Jurkat, Clone E6-1 (cell line): ENCODE results near the gene POU2F1.

Experiments used
- DNase-seq: peaks from one replicate; pipeline ENCODE4 v3.0.0-alpha.2; 2011; ENCODE audit warnings: low read depth, low spot score
- H3K4me3 ChIP-seq: 2 replicates; pipeline ENCODE4 v1.5.1; 2011; ENCODE audit warnings: mild to moderate bottlenecking, low read length, control low read depth, moderate library complexity

POU2F1 gene

DNA sequence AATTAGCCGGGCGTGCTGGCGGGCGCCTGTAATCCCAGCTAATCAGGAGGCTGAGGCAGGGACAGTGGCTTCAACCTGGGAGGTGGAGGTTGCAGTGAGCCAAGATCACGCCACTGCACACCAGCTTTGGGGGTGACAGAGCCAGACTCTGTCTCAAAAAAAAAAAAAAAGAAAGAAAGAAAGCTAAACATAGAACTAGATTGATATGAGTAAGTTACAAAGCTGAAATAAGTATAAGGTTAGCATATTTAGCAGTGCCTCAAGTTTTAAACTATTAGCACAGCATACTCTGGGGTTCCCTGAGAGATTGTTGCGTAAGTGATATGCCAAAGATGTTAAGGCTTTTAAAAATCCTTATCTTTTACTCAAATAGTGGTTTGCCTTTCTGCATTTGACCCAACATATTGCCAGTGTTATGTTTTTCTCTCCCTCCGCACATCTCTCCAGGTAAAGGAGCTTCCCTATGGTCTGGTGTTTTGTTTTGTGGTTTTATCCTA lies 171.6 kb downstream of the POU2F1 start:
- no peak overlapping the region for H3K4me3 ChIP-seq
- DNase-seq: no peak

DNA sequence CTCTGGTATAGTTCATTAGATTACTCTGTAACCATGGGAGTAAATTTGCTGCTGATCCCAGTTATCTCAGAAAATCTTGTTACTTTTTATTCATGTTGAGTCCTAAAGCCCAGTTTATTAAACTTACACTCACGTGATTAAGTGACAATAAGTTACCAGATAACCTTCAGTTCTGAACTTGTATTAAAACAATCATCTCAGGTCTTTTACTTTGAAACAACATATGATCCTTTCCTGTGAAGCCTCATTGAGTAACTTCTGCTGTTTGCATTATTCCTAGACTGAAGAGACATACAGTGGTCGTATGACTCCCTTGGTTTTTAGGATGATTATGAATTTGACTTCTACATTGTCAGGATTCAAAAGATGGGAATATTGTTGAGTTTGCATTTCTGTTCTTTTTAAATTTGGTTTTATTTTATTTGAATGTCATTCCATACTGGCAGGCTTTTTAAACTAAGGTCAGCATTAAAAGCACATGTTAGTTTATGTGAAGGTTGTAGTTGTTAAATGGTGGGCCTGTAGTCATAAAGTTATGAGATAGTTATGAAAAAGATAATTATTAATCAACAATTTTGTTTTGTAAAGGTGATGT lies 179.8 kb downstream of the POU2F1 start:
- DNase-seq: no peak
- H3K4me3 ChIP-seq: no peak overlapping the region

DNA sequence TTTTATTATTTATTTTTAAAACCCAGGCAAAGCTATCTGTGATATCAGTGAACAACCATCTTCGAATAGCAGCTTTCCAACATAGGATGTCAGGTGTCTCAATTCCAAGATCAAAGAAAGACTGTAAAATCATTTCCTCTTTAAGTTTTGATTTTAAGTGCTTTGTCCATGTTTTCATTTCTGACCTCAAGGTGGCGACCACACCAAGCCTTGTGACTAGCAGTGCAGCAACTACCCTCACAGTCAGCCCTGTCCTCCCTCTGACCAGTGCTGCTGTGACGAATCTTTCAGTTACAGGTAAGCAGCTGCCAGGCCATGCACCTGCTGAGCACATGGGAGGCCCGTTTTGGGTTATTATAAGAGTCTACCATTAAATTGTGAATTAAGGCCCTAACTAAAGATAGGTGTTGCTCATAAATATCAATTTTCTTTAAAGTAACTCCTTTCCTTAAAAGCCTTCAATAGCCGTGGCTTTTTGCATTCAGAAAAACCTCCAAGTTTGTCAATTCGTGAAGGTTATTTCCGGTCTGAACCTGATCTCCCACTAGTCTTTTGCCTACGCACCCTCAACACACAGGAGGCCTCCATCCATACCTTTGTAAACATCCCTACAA lies 180.7 kb downstream of the POU2F1 start:
- DNase-seq: peak; percentile 53
- H3K4me3 ChIP-seq: no peak overlapping the region

DNA sequence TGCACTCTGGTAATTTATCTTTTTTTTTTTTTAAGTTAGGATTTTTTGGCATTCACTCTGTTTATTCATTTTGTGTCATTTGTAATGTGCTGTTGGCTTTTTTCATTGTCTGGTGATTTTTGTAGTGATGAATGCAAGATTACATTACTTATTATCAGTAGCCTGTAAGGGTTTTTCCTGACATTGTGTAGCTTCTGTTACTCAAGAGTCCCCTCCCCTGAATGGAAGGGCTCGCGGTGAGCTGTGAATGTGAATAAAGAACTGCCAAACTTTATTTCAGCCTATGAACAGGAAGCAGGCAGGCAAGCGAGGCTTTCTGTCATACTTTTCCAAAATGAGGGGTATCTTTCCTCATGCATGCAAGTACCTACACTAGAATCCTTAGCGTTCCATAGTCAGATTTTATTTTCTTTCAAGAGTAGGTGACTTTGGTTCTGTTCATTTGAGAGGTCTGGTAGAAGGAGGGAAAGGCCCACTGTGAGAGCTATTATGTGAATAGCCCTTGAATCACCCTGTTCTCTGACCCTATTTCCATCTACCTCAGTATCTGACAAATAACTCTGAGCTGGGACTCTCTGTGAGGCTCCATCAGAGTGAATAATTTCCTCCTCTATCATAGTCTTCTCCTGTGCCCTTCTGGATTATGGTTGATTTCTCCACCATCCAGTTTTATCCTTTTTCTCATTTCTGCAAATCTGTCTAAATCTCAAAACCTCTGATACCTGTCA lies 183.6 kb downstream of the POU2F1 start:
- no peak for DNase-seq

DNA sequence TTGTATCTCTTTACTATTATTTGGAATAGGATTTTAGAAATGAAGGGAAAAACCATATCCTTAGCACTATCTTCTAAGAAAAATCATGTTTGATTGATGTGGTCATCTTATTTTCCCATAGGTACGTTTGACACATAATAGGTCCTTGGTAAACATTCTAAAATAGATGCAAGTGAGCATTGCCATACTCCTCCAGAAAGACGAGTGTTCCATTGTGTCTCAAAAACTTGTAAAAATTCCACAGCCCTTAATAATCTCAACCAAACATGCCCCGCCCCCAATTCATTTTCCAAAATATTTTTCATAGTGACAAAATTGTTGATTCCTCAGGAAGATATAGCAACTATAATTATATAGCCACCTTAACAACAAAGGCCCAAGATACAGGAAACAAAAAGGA lies 184.2 kb downstream of the POU2F1 start:
- H3K4me3 ChIP-seq: no peak overlapping the region
- DNase-seq: no peak

More for the DNA sequence above, 183.6 kb downstream of the POU2F1 start:
- no peak overlapping the region for H3K4me3 ChIP-seq

DNA sequence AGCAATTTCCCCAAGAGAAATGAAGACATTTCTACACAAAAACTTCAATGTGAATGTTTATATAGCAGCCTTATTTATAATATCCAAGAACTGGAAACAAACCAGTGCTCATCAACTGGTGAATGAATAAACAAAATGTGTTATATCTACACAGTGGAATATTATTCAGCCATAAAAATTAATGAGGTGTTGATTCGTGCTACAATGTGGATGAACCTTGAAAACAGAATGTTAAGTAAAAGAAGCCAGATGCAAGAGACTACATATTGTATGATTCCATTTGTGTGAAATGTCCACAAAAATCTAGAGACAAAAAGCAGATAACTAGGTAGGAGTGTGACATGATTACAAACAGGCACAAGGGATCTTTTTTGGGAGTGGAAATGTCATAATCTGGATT lies 187.7 kb downstream of the POU2F1 start:
- no peak overlapping the region for H3K4me3 ChIP-seq
- no peak for DNase-seq

DNA sequence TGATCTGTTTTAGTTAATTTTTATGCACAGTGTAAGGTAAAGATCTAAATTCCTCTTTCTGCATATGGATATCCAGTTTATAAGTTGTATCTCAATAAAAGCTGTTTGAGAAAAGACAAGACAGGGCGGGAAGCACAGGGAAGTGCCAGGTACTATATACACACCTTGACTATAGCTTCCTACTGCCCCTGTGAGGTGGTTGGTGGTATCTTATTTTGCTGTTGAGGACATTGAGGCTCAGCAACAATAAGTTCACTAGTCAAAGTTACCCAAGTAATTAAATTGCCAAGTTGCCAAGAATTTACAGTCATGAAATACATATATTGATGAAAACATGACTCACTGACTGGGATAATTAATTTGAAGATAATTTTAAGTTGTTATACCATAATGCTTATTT lies 188.5 kb downstream of the POU2F1 start:
- no peak overlapping the region for H3K4me3 ChIP-seq
- DNase-seq: peak; percentile 14

DNA sequence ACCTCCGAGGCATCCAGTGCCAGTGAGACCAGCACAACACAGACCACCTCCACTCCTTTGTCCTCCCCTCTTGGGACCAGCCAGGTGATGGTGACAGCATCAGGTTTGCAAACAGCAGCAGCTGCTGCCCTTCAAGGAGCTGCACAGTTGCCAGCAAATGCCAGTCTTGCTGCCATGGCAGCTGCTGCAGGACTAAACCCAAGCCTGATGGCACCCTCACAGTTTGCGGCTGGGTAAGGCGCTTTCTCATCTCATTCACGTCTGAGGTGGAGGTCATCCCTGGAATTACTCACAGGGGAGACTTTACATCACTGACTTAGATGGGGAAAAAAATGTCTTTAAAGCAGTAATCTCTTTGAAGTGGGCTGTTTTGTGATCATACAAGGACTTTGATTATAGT lies 191.4 kb downstream of the POU2F1 start:
- no peak overlapping the region for H3K4me3 ChIP-seq
- no peak for DNase-seq

DNA sequence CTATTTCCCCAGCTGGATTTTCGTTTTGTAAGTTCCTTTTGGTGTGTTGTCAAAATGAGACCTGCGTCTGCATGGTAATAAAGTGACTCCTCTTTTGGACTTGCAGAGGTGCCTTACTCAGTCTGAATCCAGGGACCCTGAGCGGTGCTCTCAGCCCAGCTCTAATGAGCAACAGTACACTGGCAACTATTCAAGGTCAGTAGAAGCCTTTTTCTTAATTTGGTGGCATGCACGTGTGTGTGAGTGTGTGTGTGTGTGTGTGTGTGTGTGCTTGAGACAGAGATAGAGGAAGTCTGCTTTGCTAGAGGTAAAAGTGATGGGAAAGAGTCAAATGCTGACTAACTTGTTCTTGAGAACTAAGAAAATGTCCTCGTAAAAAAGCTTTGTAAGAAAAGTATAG lies 192.2 kb downstream of the POU2F1 start:
- no peak overlapping the region for H3K4me3 ChIP-seq
- no peak for DNase-seq

DNA sequence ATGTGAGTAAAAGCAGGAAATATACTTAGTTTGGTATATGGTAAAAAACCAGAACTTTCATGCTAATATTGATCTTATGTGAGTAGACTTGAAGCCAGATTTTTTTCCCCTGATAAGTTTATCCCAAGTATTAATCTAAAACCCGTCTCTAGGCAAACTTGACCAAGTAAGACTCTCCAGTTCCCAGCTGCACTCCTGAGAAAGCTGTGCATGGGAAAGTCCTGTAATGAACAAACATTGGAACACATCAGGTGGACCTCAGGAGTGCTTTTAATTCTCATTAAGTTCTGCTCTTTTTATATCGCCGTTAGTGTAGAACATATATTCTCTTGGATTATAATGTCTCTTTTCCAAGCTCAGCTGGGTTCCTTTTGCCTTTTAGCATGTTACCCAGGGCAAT lies 192.6 kb downstream of the POU2F1 start:
- H3K4me3 ChIP-seq: no peak overlapping the region
- no peak for DNase-seq

DNA sequence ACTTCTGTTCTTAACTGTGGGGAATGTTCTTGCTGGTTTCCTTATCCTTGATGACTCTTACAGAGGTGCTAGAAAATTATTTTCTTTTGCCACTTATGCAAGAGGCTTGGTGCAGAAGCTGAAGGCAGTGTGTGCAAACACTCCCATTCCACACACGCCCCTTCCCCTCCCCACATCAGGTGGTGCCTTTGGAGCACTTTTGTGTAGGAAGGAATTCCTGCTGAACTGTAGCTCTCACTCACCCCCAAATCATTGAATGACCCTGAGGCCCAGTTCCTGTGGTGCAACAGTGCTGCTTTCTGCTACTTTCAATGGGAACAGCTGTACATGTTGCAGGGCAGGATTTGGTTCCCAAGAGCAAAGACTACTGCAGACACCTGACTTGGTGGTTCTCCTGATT lies 195.8 kb downstream of the POU2F1 start:
- no peak for DNase-seq
- H3K4me3 ChIP-seq: no peak overlapping the region

DNA sequence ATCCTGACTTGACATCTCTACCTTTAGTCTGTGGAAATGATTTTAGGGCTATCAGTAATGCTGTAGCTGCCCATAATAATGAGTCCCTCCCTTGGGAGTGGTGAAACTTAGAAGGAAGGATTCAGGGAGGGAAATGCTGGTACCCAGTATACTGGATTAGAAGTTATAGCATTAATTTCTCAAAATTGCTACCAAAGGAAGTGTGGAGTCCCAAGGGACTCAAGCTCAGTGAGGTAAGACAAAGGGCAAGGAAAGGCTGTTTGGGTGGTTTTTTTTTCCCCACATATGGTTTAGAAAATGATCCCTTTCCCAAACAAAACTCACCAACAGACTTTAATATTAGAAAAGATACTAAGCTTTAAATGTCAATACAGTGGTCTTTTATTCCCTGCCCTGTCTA lies 197.7 kb downstream of the POU2F1 start:
- H3K4me3 ChIP-seq: no peak overlapping the region
- no peak for DNase-seq

DNA sequence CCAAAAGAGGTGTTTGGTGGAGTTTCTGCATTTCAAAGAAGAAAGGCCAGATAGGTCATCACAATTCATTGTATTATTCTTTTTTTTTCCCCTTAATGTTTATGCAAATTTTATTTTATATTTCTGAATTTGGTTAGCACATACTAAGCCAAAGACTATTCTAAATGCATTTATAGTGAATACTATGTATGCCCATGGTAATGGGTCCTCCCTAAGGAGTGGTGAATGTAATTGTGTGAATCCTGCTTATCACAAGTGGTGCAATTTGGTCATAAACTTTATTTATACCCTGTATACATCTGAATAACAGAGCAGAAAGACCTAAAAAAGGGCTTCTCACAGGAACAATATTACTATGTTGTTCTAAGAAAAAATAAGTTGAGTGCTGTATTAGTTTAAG lies 198.6 kb downstream of the POU2F1 start:
- no peak for DNase-seq
- no peak overlapping the region for H3K4me3 ChIP-seq

DNA sequence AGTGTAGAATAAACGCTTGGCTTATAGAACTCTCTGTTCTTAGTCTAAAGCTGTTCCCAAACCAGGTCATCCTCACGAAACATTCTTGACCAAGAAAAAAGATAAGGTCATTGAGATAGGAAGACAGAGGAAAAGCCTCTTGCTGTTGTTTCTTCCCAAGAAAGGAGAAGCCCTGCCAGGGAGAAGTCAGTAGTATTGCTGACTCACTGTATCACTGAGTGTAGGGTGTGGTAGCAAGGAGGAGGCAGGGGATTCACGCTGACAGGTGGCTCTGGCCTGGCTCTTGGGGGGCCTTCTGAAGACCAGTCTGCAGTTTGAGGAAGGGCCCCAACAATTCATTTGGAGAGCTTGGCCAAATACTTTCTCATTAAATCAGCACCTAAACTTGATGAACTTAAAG lies 199.8 kb downstream of the POU2F1 start:
- DNase-seq: no peak
- no peak overlapping the region for H3K4me3 ChIP-seq

DNA sequence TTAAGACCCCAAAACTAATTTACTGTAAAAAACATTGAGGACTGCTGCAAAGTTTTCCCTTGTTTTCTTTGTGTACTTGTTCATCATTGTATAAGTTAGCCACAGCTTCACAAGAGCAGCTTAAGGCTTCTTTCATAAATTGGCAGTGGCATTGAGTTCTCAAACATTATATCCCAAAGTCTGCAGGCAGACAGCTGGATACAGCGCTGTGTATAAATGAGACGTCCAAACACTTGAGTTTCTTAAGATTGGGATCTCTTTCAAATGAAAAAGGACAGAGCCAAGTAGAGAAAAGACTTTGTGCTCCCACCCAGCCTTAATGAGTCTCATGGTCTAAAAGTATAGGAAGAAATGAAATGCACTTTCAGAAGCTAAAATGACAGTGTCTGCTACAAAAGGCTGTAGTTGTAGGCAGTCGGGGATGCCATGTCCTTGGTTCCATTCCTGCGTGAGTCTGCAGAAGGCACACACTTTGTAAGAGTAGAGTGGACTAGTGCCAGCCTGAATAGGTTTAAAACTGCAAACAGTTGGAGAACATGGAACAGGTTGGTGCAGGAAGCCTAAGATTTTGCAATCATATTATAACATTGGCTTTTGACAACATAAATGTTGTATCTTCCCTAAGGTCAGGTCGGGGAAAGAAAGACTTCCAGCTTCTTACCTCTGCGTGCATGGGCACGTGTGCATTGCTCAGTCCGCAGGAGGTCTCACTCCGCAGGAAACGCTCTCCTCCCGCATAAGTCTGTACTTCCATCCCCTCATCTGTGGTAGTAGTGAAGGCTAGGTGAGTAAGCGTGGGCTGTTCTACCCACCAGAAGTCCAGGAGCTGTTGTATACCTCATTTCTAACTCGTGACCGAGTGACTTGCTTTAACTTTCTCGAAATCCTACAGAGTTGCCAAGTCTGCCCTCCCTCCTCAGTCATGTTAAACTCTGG lies 203.3 kb downstream of the POU2F1 start:
- no peak overlapping the region for H3K4me3 ChIP-seq
- no peak for DNase-seq

DNA sequence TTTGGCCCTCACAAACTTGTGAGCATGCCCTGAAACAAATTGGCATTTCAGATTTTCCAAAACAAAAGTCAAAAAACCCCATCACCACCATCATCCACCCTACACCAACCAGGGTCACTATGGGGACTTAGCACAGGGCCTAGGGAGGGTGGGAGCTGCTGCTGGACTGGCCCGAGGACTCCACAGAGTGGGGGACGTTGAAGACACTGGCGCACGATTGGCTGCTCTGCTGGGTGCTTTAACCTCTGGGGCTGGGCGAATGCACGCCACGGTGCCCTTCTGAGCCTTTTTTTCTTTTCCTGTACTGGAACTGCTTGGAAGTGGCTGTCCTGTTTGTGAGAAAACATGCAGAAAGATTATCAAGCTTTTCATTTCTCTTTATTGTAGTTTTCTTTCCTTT lies 204.8 kb downstream of the POU2F1 start:
- H3K4me3 ChIP-seq: no peak overlapping the region
- no peak for DNase-seq

DNA sequence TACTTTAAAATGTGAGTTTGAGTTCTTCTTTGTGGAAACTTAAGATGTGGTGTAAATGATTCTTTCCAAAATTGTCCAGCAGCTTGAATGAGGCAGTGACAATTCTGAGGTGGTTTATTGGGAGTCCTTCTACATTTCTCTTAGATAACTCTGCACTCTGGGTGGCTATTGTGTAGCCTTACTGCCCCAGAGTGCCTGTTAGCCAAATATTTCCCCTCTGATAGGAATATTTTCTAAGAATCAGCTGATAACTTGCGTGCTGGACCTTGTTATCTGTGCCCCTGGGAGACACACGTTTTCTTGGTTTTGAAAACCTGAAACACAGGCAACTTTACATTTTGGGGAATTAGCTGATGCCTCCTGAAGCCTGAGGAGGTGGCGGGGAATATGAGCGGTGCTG lies 206.0 kb downstream of the POU2F1 start:
- H3K4me3 ChIP-seq: no peak overlapping the region
- no peak for DNase-seq

DNA sequence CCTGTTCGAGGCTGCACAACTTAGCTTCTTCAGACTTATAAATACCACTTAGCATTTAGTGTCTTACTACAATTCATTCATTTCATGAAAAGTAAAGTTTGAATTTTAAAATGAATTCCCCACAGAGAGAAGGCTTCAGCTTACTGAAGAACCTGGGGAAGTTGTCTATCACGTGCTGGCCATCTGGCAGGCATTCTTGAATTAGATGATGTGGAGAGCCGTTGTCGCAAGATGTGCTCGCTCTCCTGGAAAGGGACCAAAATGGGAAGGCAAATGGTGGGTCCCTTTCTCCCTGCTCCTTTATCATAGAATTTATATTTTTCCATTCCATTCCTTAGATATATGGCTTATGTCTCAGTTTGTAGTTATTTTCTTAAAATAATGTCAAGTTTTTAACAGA lies 207.2 kb downstream of the POU2F1 start:
- DNase-seq: no peak

DNA sequence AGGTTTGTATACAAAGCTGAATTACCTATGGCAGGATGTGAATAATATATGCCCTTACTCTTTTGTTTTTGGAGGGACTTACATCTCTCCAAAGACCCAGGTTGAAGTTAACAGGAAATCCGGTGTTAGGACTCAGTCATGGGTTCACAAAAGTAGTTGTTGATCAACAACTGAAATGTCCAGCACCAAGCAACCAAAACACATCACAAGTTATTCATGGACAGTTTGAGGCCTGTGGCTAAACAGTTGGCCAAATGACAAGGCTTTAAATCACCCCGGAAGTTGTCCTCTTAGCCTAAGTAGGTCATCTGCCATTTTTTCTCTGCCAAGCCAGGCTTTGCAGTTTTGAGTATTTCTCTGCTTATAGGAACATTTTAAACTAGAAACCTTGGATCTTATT lies 207.7 kb downstream of the POU2F1 start:
- DNase-seq: no peak
- H3K4me3 ChIP-seq: no peak overlapping the region

More for the DNA sequence above, 207.2 kb downstream of the POU2F1 start:
- H3K4me3 ChIP-seq: no peak overlapping the region

DNA sequence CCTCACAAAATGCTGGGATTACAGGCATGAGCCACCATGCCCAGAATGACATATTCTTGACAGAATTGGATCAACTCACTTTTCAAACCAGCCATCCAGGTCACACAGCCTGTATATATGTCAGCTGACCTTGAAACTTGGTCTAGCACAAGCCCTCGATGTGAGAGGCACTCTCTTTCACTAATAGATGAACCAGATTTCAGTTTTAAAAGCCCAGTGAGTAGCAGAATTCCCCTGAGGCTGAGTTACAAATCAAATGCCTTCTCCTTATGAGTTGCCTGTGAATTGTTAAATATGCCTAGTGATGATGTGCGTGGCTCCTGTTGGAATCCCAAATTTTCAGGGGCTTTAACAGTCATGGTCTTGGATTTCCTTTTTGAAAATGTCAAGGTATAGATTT lies 208.9 kb downstream of the POU2F1 start:
- H3K4me3 ChIP-seq: no peak overlapping the region
- no peak for DNase-seq
